ENCODE measurements around the gene TM4SF5. TPM values are rescaled to one million over a fixed set of nuclear protein-coding genes. Genes with fewer than 3 reads are reported as not detected.

Gene TM4SF5
- total and polyA plus RNA-seq, 2 of the 8 experiments (the other 6 are each of a cell fraction or from before 2014, with no cell fraction given), result not detected

DNA sequence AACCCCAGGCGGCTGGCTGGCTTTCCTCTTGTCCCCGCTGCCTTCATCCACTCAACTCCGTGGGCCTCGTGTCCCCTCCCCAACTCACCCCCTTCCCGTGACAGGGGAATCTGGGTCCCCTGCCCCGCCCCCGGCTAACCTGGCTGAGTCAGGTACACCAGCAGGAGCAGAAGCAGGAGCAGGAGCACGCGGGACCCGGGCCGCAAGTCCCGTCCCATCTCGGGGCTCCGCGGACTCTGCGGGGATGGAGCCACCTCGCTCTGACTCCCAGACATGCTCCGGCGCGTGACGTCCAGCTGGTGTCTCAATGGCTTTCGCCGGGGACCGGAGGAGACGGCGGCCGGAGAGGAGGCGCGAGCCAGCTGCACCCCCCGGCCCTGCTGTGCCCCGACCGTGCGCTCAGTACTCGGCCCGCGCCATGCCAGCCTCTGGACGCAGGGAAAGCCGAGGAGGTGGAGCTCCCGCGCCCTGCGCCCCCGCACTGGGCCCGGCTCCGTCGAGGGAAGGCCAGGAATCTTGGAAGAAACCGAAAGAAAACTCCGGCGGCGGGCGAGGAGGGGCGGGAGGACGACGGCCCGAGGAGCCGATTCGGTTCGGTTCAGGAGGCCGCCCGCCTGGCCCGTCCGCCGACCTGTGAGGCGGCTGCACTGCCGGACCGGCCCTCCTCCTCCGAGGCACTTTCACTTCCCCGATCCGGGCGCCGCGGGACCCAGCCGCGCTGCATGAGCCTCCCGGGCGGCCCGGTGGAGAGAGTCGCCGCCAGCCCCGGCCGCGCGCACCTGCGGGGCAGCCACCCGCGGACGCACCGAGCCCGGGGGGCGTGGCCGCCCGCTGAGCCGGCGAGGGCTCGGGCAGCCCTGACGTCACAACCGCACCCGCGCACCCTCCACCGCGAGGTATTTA, 32.3 kb upstream of the TM4SF5 start, which contains the start of the genes CXCL16 and ZMYND15 (continued):
- TF ChIP-seq EGR1 (IDR thresholded peaks at IDR 0.05; ENCODE audit: borderline replicate concordance, low read depth, low read length) (peak; percentile 54; the same call in 1 of the 2 replicates), SP2 (IDR thresholded peaks at IDR 0.05; ENCODE audit: low read length) (no peak), PHF8 (conservative IDR thresholded peaks at IDR 0.05; ENCODE audit: low read depth, low read length) (no peak), RXRA (IDR thresholded peaks at IDR 0.05; ENCODE audit: insufficient read depth, low read depth, low read length) (no peak), SRF (IDR thresholded peaks at IDR 0.05; ENCODE audit: low read depth, low read length) (no peak), SUZ12 (IDR thresholded peaks at IDR 0.05; ENCODE audit: low read length) (peak; percentile 90), SIX5 (IDR thresholded peaks at IDR 0.05; ENCODE audit: low read depth, low read length) (no peak), CBX5 (IDR thresholded peaks at IDR 0.05; ENCODE audit: low read depth, low read length) (no peak), RAD21 (IDR thresholded peaks at IDR 0.05 in 1 of 2, conservative IDR thresholded peaks at IDR 0.05 in 1 of 2; ENCODE audit: low read depth in 2 of 2, low read length in 2 of 2) (no peak), POLR2AphosphoS5 (IDR thresholded peaks at IDR 0.05; ENCODE audit: low read depth, low read length) (no peak), SP4 (IDR thresholded peaks at IDR 0.05; ENCODE audit: low read length) (no peak), KDM4A (IDR thresholded peaks at IDR 0.05; ENCODE audit: low read depth, low read length, severe bottlenecking) (peak; percentile 62), ZNF274 (IDR thresholded peaks at IDR 0.05; ENCODE audit: borderline replicate concordance, extremely low read depth, low read length) (no peak), KDM1A (IDR thresholded peaks at IDR 0.05; ENCODE audit: borderline replicate concordance, low read length) (no peak), CREB1 (IDR thresholded peaks at IDR 0.05) (peak; percentile 64), EZH2 (IDR thresholded peaks at IDR 0.05; ENCODE audit: low read depth, low read length, severe bottlenecking) (peak; percentile 75), FOSL1 (IDR thresholded peaks at IDR 0.05; ENCODE audit: insufficient read depth, low read depth, low read length) (no peak), JUN (IDR thresholded peaks at IDR 0.05; ENCODE audit: low read depth, low read length) (no peak)
- TF ChIP-seq, protein P1, sequence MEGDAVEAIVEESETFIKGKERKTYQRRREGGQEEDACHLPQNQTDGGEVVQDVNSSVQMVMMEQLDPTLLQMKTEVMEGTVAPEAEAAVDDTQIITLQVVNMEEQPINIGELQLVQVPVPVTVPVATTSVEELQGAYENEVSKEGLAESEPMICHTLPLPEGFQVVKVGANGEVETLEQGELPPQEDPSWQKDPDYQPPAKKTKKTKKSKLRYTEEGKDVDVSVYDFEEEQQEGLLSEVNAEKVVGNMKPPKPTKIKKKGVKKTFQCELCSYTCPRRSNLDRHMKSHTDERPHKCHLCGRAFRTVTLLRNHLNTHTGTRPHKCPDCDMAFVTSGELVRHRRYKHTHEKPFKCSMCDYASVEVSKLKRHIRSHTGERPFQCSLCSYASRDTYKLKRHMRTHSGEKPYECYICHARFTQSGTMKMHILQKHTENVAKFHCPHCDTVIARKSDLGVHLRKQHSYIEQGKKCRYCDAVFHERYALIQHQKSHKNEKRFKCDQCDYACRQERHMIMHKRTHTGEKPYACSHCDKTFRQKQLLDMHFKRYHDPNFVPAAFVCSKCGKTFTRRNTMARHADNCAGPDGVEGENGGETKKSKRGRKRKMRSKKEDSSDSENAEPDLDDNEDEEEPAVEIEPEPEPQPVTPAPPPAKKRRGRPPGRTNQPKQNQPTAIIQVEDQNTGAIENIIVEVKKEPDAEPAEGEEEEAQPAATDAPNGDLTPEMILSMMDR (IDR thresholded peaks at IDR 0.05; ENCODE audit: control extremely low read depth in 1 of 3, insufficient read depth in 1 of 3, low read depth in 1 of 3, low read length in 3 of 3), result no peak
